Measurements from ENCODE around the gene SCAANT1. TPM values are rescaled to one million over a fixed set of nuclear protein-coding genes. Genes with fewer than 3 reads are reported as not detected.

Gene SCAANT1
- polyA plus RNA-seq, 1 donor, result 1.8 TPM

GRCh38 chr3:63934041-63934866 lies 22.1 kb upstream of the SCAANT1 start:
- H3K9me3 ChIP-seq (ENCODE audit: control insufficient read depth, low read depth, low read length), result no peaks in the 10 kb centered on the region
- 100% methylated on average over 1 of the region's 6 CpGs for WGBS (ENCODE audit: insufficient coverage, low lambda C conversion rate)
- no peak overlapping the region for H3K4me3 ChIP-seq (ENCODE audit: low read length)
- no peak for DNase-seq
- H3K36me3 ChIP-seq (ENCODE audit: control insufficient read depth, insufficient read depth, low read length), result peaks cover 5% of the 10 kb centered on the region
- H3K27me3 ChIP-seq (ENCODE audit: control insufficient read depth, insufficient read depth, low read length), result no peaks in the 10 kb centered on the region
- H3K27ac ChIP-seq (ENCODE audit: low read length), result no peak overlapping the region
- H3K4me1 ChIP-seq (ENCODE audit: control insufficient read depth, insufficient read depth, low read length), result peaks cover 10% of the 10 kb centered on the region

DNA sequence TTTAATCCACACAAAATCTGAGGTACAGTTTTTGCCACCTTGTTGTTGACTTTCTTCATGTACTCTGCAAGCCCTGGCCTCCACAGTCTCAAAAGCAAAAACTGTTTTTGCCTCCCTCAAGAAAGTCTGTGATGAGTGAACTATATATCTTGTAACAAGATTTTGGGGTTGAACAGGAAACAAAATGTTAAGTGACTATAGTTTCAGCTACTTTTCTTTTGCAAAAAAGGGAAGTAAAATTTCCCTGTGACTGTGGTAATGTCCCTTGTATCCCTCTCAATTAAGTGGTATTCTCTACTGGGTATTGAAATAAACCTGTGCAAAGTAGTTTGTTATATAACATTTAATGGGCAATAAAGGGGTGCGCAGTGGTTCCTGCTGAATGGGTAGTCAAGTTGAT lies 21.3 kb upstream of the SCAANT1 start:
- Histone ChIP-seq H3K36me3 (ENCODE audit: control insufficient read depth, insufficient read depth, low read length) (peaks cover 5% of the 10 kb centered on the region), H3K27me3 (ENCODE audit: control insufficient read depth, insufficient read depth, low read length) (no peaks in the 10 kb centered on the region), H3K27ac (ENCODE audit: low read length) (no peak overlapping the region), H3K9me3 (ENCODE audit: control insufficient read depth, low read depth, low read length) (no peaks in the 10 kb centered on the region), H3K4me3 (ENCODE audit: low read length) (no peak overlapping the region), H3K4me1 (ENCODE audit: control insufficient read depth, insufficient read depth, low read length) (peaks cover 8% of the 10 kb centered on the region)
- DNase-seq, result no peak
- WGBS (ENCODE audit: insufficient coverage, low lambda C conversion rate), result no CpG with 5 or more reads among the region's 1 CpG

- Histone ChIP-seq H3K4me1 (ENCODE audit: control insufficient read depth, insufficient read depth, low read length) (peaks cover 6% of the 10 kb centered on the region), H3K36me3 (ENCODE audit: control insufficient read depth, insufficient read depth, low read length) (peaks cover 5% of the 10 kb centered on the region), H3K27me3 (ENCODE audit: control insufficient read depth, insufficient read depth, low read length) (no peaks in the 10 kb centered on the region), H3K27ac (ENCODE audit: low read length) (no peak overlapping the region), H3K4me3 (ENCODE audit: low read length) (no peak overlapping the region), H3K9me3 (ENCODE audit: control insufficient read depth, low read depth, low read length) (no peaks in the 10 kb centered on the region)
- 100% methylated on average over 1 of the region's 3 CpGs for WGBS (ENCODE audit: insufficient coverage, low lambda C conversion rate)
- DNase-seq, result no peak
Measured at GRCh38 chr3:63932509-63933212, 20.5 kb upstream of the SCAANT1 start.

- Histone ChIP-seq H3K27me3 (ENCODE audit: control insufficient read depth, insufficient read depth, low read length) (no peaks in the 10 kb centered on the region), H3K36me3 (ENCODE audit: control insufficient read depth, insufficient read depth, low read length) (peaks cover 12% of the 10 kb centered on the region), H3K4me3 (ENCODE audit: low read length) (no peak overlapping the region), H3K9me3 (ENCODE audit: control insufficient read depth, low read depth, low read length) (no peaks in the 10 kb centered on the region), H3K4me1 (ENCODE audit: control insufficient read depth, insufficient read depth, low read length) (no peaks in the 10 kb centered on the region), H3K27ac (ENCODE audit: low read length) (no peak overlapping the region)
- no peak for DNase-seq
- 25% methylated on average over 1 of the region's 3 CpGs for WGBS (ENCODE audit: insufficient coverage, low lambda C conversion rate)
Measured at GRCh38 chr3:63931290-63931689, 19.1 kb upstream of the SCAANT1 start.

GRCh38 chr3:63927422-63928280 lies 15.5 kb upstream of the SCAANT1 start:
- H3K27ac ChIP-seq (ENCODE audit: low read length), result no peak overlapping the region
- no peaks in the 10 kb centered on the region for H3K4me1 ChIP-seq (ENCODE audit: control insufficient read depth, insufficient read depth, low read length)

DNA sequence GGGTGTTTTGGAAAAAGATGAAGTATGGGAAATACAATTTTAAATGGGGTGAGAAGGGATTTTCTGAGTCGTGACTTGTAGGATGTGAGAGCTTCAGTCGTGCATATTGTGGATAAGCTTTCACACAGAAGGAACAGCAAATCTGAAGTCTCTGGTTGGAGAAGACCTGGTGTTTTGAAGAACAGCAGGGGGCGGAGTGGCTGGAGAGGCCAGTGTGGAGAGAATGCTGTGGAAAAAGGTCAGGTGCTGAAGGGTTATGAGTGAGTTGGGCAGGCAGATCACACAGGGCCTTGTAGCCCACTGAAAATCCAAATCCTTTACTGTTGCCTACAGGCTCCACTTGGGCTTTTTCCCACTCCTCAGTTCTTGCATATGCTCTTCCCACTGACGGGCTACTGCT lies 14.1 kb upstream of the SCAANT1 start:
- Histone ChIP-seq H3K4me3 (ENCODE audit: low read length) (no peak overlapping the region), H3K27me3 (ENCODE audit: control insufficient read depth, insufficient read depth, low read length) (no peaks in the 10 kb centered on the region), H3K4me1 (ENCODE audit: control insufficient read depth, insufficient read depth, low read length) (no peaks in the 10 kb centered on the region), H3K27ac (ENCODE audit: low read length) (no peak overlapping the region), H3K9me3 (ENCODE audit: control insufficient read depth, low read depth, low read length) (no peaks in the 10 kb centered on the region), H3K36me3 (ENCODE audit: control insufficient read depth, insufficient read depth, low read length) (peaks cover 48% of the 10 kb centered on the region)
- DNase-seq, result no peak
- 100% methylated on average over 1 of the region's 4 CpGs for whole genome bisulfite sequencing (ENCODE audit: insufficient coverage, low lambda C conversion rate)

More at GRCh38 chr3:63927422-63928280, 15.5 kb upstream of the SCAANT1 start:
- Histone ChIP-seq H3K36me3 (ENCODE audit: control insufficient read depth, insufficient read depth, low read length) (peaks cover 41% of the 10 kb centered on the region), H3K9me3 (ENCODE audit: control insufficient read depth, low read depth, low read length) (no peaks in the 10 kb centered on the region), H3K4me3 (ENCODE audit: low read length) (no peak overlapping the region), H3K27me3 (ENCODE audit: control insufficient read depth, insufficient read depth, low read length) (no peaks in the 10 kb centered on the region)
- WGBS (ENCODE audit: insufficient coverage, low lambda C conversion rate), result 85% methylated on average over 2 of the region's 10 CpGs
- DNase-seq, result no peak

GRCh38 chr3:63922491-63923199 lies 10.5 kb upstream of the SCAANT1 start:
- DNase-seq, result no peak
- Histone ChIP-seq H3K27me3 (ENCODE audit: control insufficient read depth, insufficient read depth, low read length) (no peaks in the 10 kb centered on the region), H3K4me3 (ENCODE audit: low read length) (no peak overlapping the region), H3K36me3 (ENCODE audit: control insufficient read depth, insufficient read depth, low read length) (peaks cover 64% of the 10 kb centered on the region), H3K9me3 (ENCODE audit: control insufficient read depth, low read depth, low read length) (no peaks in the 10 kb centered on the region), H3K27ac (ENCODE audit: low read length) (no peak overlapping the region), H3K4me1 (ENCODE audit: control insufficient read depth, insufficient read depth, low read length) (no peaks in the 10 kb centered on the region)
- no CpG with 5 or more reads among the region's 2 CpGs for WGBS (ENCODE audit: insufficient coverage, low lambda C conversion rate)

GRCh38 chr3:63921741-63922482 lies 9.7 kb upstream of the SCAANT1 start:
- Histone ChIP-seq H3K4me1 (ENCODE audit: control insufficient read depth, insufficient read depth, low read length) (no peaks in the 10 kb centered on the region), H3K4me3 (ENCODE audit: low read length) (no peak overlapping the region), H3K9me3 (ENCODE audit: control insufficient read depth, low read depth, low read length) (no peaks in the 10 kb centered on the region), H3K27ac (ENCODE audit: low read length) (no peak overlapping the region), H3K27me3 (ENCODE audit: control insufficient read depth, insufficient read depth, low read length) (no peaks in the 10 kb centered on the region), H3K36me3 (ENCODE audit: control insufficient read depth, insufficient read depth, low read length) (peaks cover 66% of the 10 kb centered on the region)
- no CpG with 5 or more reads among the region's 6 CpGs for WGBS (ENCODE audit: insufficient coverage, low lambda C conversion rate)
- no peak for DNase-seq

DNA sequence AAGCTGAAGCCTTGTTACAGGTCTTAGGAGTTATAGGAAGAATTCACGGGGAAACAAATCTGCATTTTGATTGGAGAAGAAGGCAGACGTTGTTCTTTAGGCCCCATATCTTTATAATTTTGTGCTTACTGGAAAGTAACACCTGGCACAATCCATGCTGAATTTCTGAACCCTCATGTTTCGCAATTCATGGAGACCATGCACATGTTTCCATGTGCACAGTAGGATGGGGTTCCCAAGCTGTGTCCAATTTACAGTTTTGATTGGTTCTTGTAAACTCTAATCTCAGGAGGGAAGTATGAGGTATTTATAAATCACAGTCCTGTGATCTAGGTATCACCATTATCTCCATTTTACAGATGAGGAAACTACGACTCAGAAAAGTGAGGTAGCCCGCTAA lies 7.8 kb upstream of the SCAANT1 start:
- WGBS (ENCODE audit: insufficient coverage, low lambda C conversion rate), result no CpG with 5 or more reads among the region's 5 CpGs
- H3K4me1 ChIP-seq (ENCODE audit: control insufficient read depth, insufficient read depth, low read length), result no peaks in the 10 kb centered on the region

More for the DNA sequence above, 7.8 kb upstream of the SCAANT1 start:
- DNase-seq, result no peak
- H3K9me3 ChIP-seq (ENCODE audit: control insufficient read depth, low read depth, low read length), result no peaks in the 10 kb centered on the region
- no peaks in the 10 kb centered on the region for H3K27me3 ChIP-seq (ENCODE audit: control insufficient read depth, insufficient read depth, low read length)
- H3K27ac ChIP-seq (ENCODE audit: low read length), result no peak overlapping the region
- no peak overlapping the region for H3K4me3 ChIP-seq (ENCODE audit: low read length)
- peaks cover 57% of the 10 kb centered on the region for H3K36me3 ChIP-seq (ENCODE audit: control insufficient read depth, insufficient read depth, low read length)
